IMR-90 (cell line): ENCODE results near the gene EML3. TPM values are rescaled to one million over a fixed set of nuclear protein-coding genes. Genes with fewer than 3 reads are reported as not detected.

Source experiments
- ATAC-seq: fragments of 200-7000 bp; cut with Tn5 transposase; 2 replicates; pipeline ENCODE4 v1.9.1; 2020; ENCODE audit warnings: low read depth, mild to moderate bottlenecking, moderate library complexity
- BruUV-seq: library from RNA; stranded (reverse); fragments of 400-500 nt; replicated peaks from 2 replicates; lab custom pipeline; 2021; lab: Mats Ljungman, UMichigan
- CTCF ChIA-PET: fragments of 300-600 bp; formaldehyde crosslinking; extraction: SDS; loops from one replicate; lab custom pipeline; 2021; ENCODE audit warnings: antibody characterized with exemption; lab: Yijun Ruan, JAX
- POLR2A ChIA-PET: fragments of 300-600 bp; sonication (Branson Sonifier 250); formaldehyde crosslinking; loops from one replicate; lab custom pipeline; 2022; ENCODE audit warnings: antibody characterized with exemption; ENCODE audit not compliant: unreplicated experiment; lab: Charles Lee
- DNase-seq: peaks from one replicate; pipeline ENCODE4 v3.0.0; 2013
- H2AFZ ChIP-seq: replicated peaks from 2 replicates; pipeline ENCODE3; 2013; ENCODE audit warnings: low read length, mild to moderate bottlenecking; ENCODE audit not compliant: poor library complexity
- H2AK5ac ChIP-seq: 2 replicates; pipeline ENCODE4 v1.6.1; 2013; ENCODE audit warnings: low read depth, low read length, inconsistent platforms
- H2AK9ac ChIP-seq: replicated peaks from 2 replicates; pipeline ENCODE3; 2013; ENCODE audit warnings: mild to moderate bottlenecking, low read depth, low read length, moderate library complexity; ENCODE audit not compliant: poor library complexity
- H2BK120ac ChIP-seq: 2 replicates; pipeline ENCODE4 v1.6.1; 2013; ENCODE audit warnings: low read depth, low read length, inconsistent platforms
- H2BK15ac ChIP-seq: 3 replicates; pipeline ENCODE4 v1.6.1; 2013; ENCODE audit warnings: low read depth, low read length, inconsistent platforms
- H2BK20ac ChIP-seq: 2 replicates; pipeline ENCODE4 v1.6.1; 2013; ENCODE audit warnings: low read depth, mild to moderate bottlenecking, inconsistent platforms, low read length, moderate library complexity
- H2BK5ac ChIP-seq: 2 replicates; pipeline ENCODE4 v1.6.1; 2013; ENCODE audit warnings: mild to moderate bottlenecking, low read depth, low read length, inconsistent platforms; ENCODE audit not compliant: poor library complexity, severe bottlenecking
- H3K14ac ChIP-seq: replicated peaks from 2 replicates; pipeline ENCODE4 v1.6.1; 2013; ENCODE audit warnings: low read depth, low read length, inconsistent platforms
- H3K18ac ChIP-seq: 2 replicates; pipeline ENCODE4 v1.6.1; 2013; ENCODE audit warnings: low read depth, low read length, control low read depth
- H3K23ac ChIP-seq: 2 replicates; pipeline ENCODE4 v1.6.1; 2013; ENCODE audit warnings: low read depth, low read length, inconsistent platforms
- H3K27ac ChIP-seq: 2 replicates; pipeline ENCODE4 v1.5.1; 2013; ENCODE audit warnings: mild to moderate bottlenecking, control low read depth, low read length; ENCODE audit not compliant: insufficient read depth
- H3K27me3 ChIP-seq: 2 replicates; pipeline ENCODE4 v1.6.1; 2013; ENCODE audit warnings: low read length; ENCODE audit not compliant: control insufficient read depth, insufficient read depth
- H3K36me3 ChIP-seq: 2 replicates; pipeline ENCODE4 v1.6.1; 2013; ENCODE audit warnings: low read length, mixed read lengths; ENCODE audit not compliant: control insufficient read depth, insufficient read depth
- H3K4ac ChIP-seq: 2 replicates; pipeline ENCODE4 v1.6.1; 2013; ENCODE audit warnings: low read depth, low read length, inconsistent platforms
- H3K4me1 ChIP-seq: 2 replicates; pipeline ENCODE4 v1.6.1; 2013; ENCODE audit warnings: low read length, mixed read lengths; ENCODE audit not compliant: control insufficient read depth, insufficient read depth
- H3K4me2 ChIP-seq: 2 replicates; pipeline ENCODE4 v1.6.1; 2013; ENCODE audit warnings: low read depth, mild to moderate bottlenecking, control low read depth, low read length, moderate library complexity
- H3K4me3 ChIP-seq: 2 replicates; pipeline ENCODE4 v1.5.1; 2013; ENCODE audit warnings: low read depth, mild to moderate bottlenecking, control low read depth, low read length, moderate library complexity; ENCODE audit not compliant: insufficient read depth
- H3K56ac ChIP-seq: 2 replicates; pipeline ENCODE4 v1.6.1; 2013; ENCODE audit warnings: low read length, inconsistent platforms; ENCODE audit not compliant: insufficient read depth; ENCODE audit errors: extremely low read depth
- H3K79me1 ChIP-seq, 2 experiments: 2 replicates each; pipeline ENCODE4 v1.6.1; 2013; ENCODE audit warnings: low read length in 2 of 2, inconsistent platforms in 1 of 2, low read depth in 1 of 2
- H3K9ac ChIP-seq: 2 replicates; pipeline ENCODE4 v1.6.1; 2013; ENCODE audit warnings: low read depth, low read length, control low read depth
- H3K9me1 ChIP-seq: 2 replicates; pipeline ENCODE4 v1.6.1; 2013; ENCODE audit warnings: low read length, inconsistent platforms; ENCODE audit not compliant: insufficient read depth
- H3K9me3 ChIP-seq: 2 replicates; pipeline ENCODE4 v1.6.1; 2013; ENCODE audit warnings: low read length; ENCODE audit not compliant: control insufficient read depth, insufficient read depth
- H4K20me1 ChIP-seq: 2 replicates; pipeline ENCODE4 v1.6.1; 2013; ENCODE audit warnings: low read length, inconsistent platforms; ENCODE audit not compliant: insufficient read depth
- H4K5ac ChIP-seq: 2 replicates; pipeline ENCODE4 v1.6.1; 2013; ENCODE audit warnings: mild to moderate bottlenecking, low read depth, low read length, control low read depth
- H4K8ac ChIP-seq, 2 experiments: 2 replicates each; pipeline ENCODE4 v1.6.1; 2013; ENCODE audit warnings: low read depth in 2 of 2, low read length in 2 of 2, control low read depth in 1 of 2, inconsistent platforms in 1 of 2
- H4K91ac ChIP-seq: 2 replicates; pipeline ENCODE4 v1.6.1; 2013; ENCODE audit warnings: low read depth, low read length, inconsistent platforms; ENCODE audit not compliant: insufficient read depth
- BHLHE40 ChIP-seq: fragments of 150-350 bp; IDR thresholded peaks from 2 replicates; pipeline ENCODE4 v1.6.1; 2016; ENCODE audit warnings: mild to moderate bottlenecking, low read depth, low read length
- CHD1 ChIP-seq: IDR thresholded peaks from 2 replicates; pipeline ENCODE4 v1.6.1; 2012; ENCODE audit warnings: low read depth, low read length, improper control_type of control experiment
- FOS ChIP-seq: fragments of 150-350 bp; IDR thresholded peaks from 2 replicates; pipeline ENCODE4 v1.6.1; 2016; ENCODE audit warnings: low read depth, low read length
- MAFK ChIP-seq: IDR thresholded peaks from 2 replicates; pipeline ENCODE4 v1.6.1; 2012; ENCODE audit warnings: low read depth, low read length, improper control_type of control experiment
- MAZ ChIP-seq: IDR thresholded peaks from 2 replicates; pipeline ENCODE4 v1.6.1; 2012; ENCODE audit warnings: low read depth, mild to moderate bottlenecking, low read length, improper control_type of control experiment, moderate library complexity, borderline replicate concordance
- MXI1 ChIP-seq: IDR thresholded peaks from 2 replicates; pipeline ENCODE4 v1.6.1; 2012; ENCODE audit warnings: low read depth, mild to moderate bottlenecking, low read length, moderate library complexity, borderline replicate concordance
- POLR2A ChIP-seq: IDR thresholded peaks from 2 replicates; pipeline ENCODE4 v1.6.1; 2012; ENCODE audit warnings: mild to moderate bottlenecking, low read depth, low read length
- RFX5 ChIP-seq: IDR thresholded peaks from 2 replicates; pipeline ENCODE4 v1.8.0; 2012; ENCODE audit warnings: low read depth, mild to moderate bottlenecking, low read length, moderate library complexity
- SMC3 ChIP-seq: fragments of 150-350 bp; IDR thresholded peaks from 2 replicates; pipeline ENCODE4 v1.6.1; 2016; ENCODE audit warnings: low read depth, mild to moderate bottlenecking, antibody characterized with exemption, low read length, moderate library complexity
- WGBS, 2 experiments: methylation state at CpG; one replicate each; pipeline versions ENCODE4 v1.1.5 to v1.1.7; 2013; ENCODE audit warnings: missing lambda C conversion rate in 2 of 2; ENCODE audit not compliant: insufficient read length in 1 of 2; ENCODE audit errors: extremely low coverage in 2 of 2; 5-methylcytosine and 5-hydroxymethylcytosine counted together
- dilution Hi-C: fragments of 300-500 bp; cut with HindIII; formaldehyde crosslinking; loops from one replicate; pipeline ENCODE4 v1.14.3; 2018; ENCODE audit warnings: low sequenced_read_pairs; ENCODE audit not compliant: unreplicated experiment
- in situ Hi-C: fragments of 300-500 bp; cut with MboI; formaldehyde crosslinking; loops from 3 replicates; pipeline ENCODE4 v1.14.3; 2019; ENCODE audit warnings: low sequenced_read_pairs, inconsistent platforms, mixed read lengths
- intact Hi-C: fragments of 100-400 bp; cut with micrococcal nuclease; formaldehyde crosslinking; loops from 2 replicates; pipeline ENCODE4 v1.10.0; 2022
- polyA plus RNA-seq, 3 experiments: library from polyadenylated mRNA; depleted of rRNA; stranded (reverse); fragments of >200 nt; gene quantifications; 2 replicates each; pipeline ENCODE4 v1.2.3, GENCODE V29; 2012; ENCODE audit warnings: low replicate concordance in 1 of 3
- total RNA-seq: library from RNA; depleted of rRNA; stranded (reverse); fragments of >200 nt; gene quantifications from 2 replicates; pipeline ENCODE4 v1.2.3, GENCODE V29; 2012

EML3 gene
- total and polyA plus RNA-seq, 2 of the 4 experiments (the other 2 are of a cell fraction), result 5.0 to 24.7 TPM

DNA sequence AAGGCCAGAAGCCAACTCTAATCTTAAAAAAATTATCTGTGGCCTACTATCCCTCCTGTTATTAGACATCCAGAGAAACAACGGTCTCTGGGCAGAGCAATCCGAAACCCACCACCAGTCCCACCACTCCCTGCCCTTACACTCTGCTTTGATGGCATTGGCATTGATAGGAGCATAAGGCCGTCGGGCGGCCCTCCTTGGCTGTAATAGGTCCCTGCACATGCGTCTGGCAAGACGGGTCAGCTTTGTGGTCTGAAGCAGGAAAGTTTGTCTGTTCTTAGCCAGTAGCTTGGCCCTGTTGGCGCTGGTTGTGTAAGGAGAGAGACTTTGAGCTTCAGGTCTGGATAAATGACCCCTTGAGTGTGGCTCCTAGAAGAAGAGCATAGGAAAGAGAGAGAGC lies 17.5 kb downstream of the EML3 start:
- Histone ChIP-seq H3K4me2 (no peak overlapping the region), H2BK20ac (no peak overlapping the region), H2AK5ac (no peak overlapping the region), H3K4me3 (no peak overlapping the region), H3K4me1 (peaks cover 10% of the 10 kb centered on the region), H3K56ac (no peak overlapping the region), H2AFZ (no peak overlapping the region), H2BK15ac (no peak overlapping the region), H3K4ac (no peak overlapping the region), H3K27ac (no peak overlapping the region), H3K36me3 (peaks cover 55% of the 10 kb centered on the region), H2BK5ac (no peak overlapping the region), H4K91ac (no peak overlapping the region), H3K14ac (no peak overlapping the region), H3K27me3 (no peaks in the 10 kb centered on the region), H3K18ac (no peak overlapping the region), H4K5ac (no peak overlapping the region), H2BK120ac (no peak overlapping the region), H2AK9ac (no peak overlapping the region), H3K9me3 (no peaks in the 10 kb centered on the region), H4K20me1 (peaks cover 19% of the 10 kb centered on the region; the same call in 1 of the 2 replicates), H4K8ac (no peak overlapping the region), H3K9me1 (no peaks in the 10 kb centered on the region), H3K23ac (no peak overlapping the region), H3K79me1 (peaks cover 29 to 52% of the 10 kb centered on the region in 2 experiments), H3K9ac (no peak overlapping the region)
- dilution Hi-C loops, result no loop called here
- ChIA-PET CTCF (no interaction called here), POLR2A (interaction anchor here (0.5 kb wide), 1 partner anchor 150 kb away, joined by 3 read pairs; no protein-coding TSS in a partner anchor)
- in situ Hi-C loops, result no loop called here
- no TSS peak for BruUV-seq
- intact Hi-C loops, result loop anchor here (10.0 kb wide), 1 partner anchor 100 kb away; no protein-coding TSS in a partner anchor
- no peak for ATAC-seq
- TF ChIP-seq FOS, result no peak
- no peak for TF ChIP-seq BHLHE40
- TF ChIP-seq RFX5, result no peak
- no peak for TF ChIP-seq CHD1
- no peak for TF ChIP-seq MAZ
- no peak for TF ChIP-seq POLR2A
- no peak for TF ChIP-seq MXI1
- no peak for TF ChIP-seq MAFK
- no peak for TF ChIP-seq SMC3
- no peak for DNase-seq
- WGBS, 2 experiments, result 92% methylated on average over 2 of the region's 8 CpGs; no CpG with 5 or more reads in 1 of the 2 experiments
